HG03108 (cell line): ENCODE measurements around the gene COL23A1.

Source experiments
- ATAC-seq: cut with Tn5 transposase; IDR thresholded peaks from one replicate; pipeline ENCODE4 v1.9.1; 2021; ENCODE audit warnings: moderate library complexity; ENCODE audit not compliant: unreplicated experiment

COL23A1 gene

GRCh38 chr5:178368716-178369300 lies 221.4 kb downstream of the COL23A1 start:
- ATAC-seq = no peak

- no peak for ATAC-seq
These were observed 221.9 kb downstream of the COL23A1 start for GRCh38 chr5:178368274-178368673.

GRCh38 chr5:178367736-178368120 lies 222.5 kb downstream of the COL23A1 start:
- no peak for ATAC-seq

- ATAC-seq = no peak
These were observed 223.0 kb downstream of the COL23A1 start for GRCh38 chr5:178366998-178367735.

GRCh38 chr5:178365501-178366440 lies 224.4 kb downstream of the COL23A1 start:
- no peak for ATAC-seq

GRCh38 chr5:178364326-178364675 lies 225.9 kb downstream of the COL23A1 start:
- ATAC-seq = no peak

GRCh38 chr5:178363501-178364325 lies 226.5 kb downstream of the COL23A1 start:
- ATAC-seq = no peak

- ATAC-seq = no peak
These were observed 228.3 kb downstream of the COL23A1 start for GRCh38 chr5:178361657-178362445.

- no peak for ATAC-seq
These were observed 229.3 kb downstream of the COL23A1 start for GRCh38 chr5:178360926-178361235.

GRCh38 chr5:178360222-178360925 lies 229.8 kb downstream of the COL23A1 start:
- no peak for ATAC-seq

- ATAC-seq = no peak
These were observed 230.5 kb downstream of the COL23A1 start for GRCh38 chr5:178359738-178360137.

- ATAC-seq = no peak
These were observed 232.5 kb downstream of the COL23A1 start for GRCh38 chr5:178357678-178358077.

- no peak for ATAC-seq
These were observed 233.1 kb downstream of the COL23A1 start for GRCh38 chr5:178357121-178357521.

- no peak for ATAC-seq
These were observed 233.7 kb downstream of the COL23A1 start for GRCh38 chr5:178356431-178356872.

- ATAC-seq = no peak
These were observed 234.5 kb downstream of the COL23A1 start for GRCh38 chr5:178355671-178356070.

GRCh38 chr5:178353461-178353860 lies 236.7 kb downstream of the COL23A1 start:
- no peak for ATAC-seq

- ATAC-seq = no peak
These were observed 238.2 kb downstream of the COL23A1 start for GRCh38 chr5:178352035-178352349.

- ATAC-seq = no peak
These were observed 238.8 kb downstream of the COL23A1 start for GRCh38 chr5:178351221-178352034.
